Hepatic stellate cell (primary cell): ENCODE results near the gene HSD17B1.
"Not testable (repeated sequence)": the region's sequence is repeated elsewhere in the genome, so short reads cannot be mapped to it uniquely, and the experiment has no call there.

Source experiments
- DNase-seq: peaks from one replicate; pipeline ENCODE4 v3.0.0; 2011; ENCODE audit warnings: low spot score

Gene HSD17B1

GRCh38 chr17:42525221-42525620, 27.5 kb upstream of the HSD17B1 start:
- no peak for DNase-seq

DNA sequence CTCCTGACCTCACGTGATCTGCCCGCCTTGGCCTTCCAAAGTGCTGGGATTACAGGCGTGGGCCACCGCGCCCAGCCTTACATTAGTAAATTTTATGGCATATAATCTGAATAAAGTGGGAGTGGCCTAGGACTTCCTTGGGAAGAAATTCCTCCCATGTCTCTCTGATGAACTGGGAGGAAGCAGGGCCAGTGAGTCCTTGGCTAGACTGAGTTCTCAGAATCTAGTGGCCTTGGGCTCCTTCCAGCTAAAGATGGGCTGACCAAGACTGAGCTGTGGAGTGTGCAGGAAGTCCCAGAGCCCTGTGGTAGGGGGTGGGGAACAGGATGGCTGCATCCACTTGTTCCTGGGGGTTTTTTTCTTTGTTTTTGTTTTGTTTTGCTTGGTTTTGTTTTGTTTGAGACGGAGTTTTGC, 26.7 kb upstream of the HSD17B1 start:
- DNase-seq: peak; percentile 57

DNA sequence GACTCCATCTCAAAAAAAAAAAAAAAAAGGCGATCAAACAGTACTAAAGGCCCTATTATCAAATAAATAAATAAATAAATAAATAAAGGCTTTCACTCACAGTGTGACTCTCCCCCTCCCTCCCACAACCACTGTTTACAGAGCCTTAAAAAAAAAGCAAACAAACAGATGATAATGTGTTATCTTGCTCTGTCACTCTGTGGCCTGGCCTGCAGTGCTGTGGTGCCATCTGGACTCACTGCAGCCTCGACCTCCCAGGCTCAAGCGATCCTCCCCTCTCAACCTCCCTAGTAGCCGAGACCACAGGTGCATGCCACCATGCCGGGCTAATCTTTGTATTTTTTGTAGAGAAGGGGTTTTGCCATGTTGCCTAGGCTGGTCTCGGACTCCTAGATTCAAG, 24.8 kb upstream of the HSD17B1 start:
- no peak for DNase-seq

DNA sequence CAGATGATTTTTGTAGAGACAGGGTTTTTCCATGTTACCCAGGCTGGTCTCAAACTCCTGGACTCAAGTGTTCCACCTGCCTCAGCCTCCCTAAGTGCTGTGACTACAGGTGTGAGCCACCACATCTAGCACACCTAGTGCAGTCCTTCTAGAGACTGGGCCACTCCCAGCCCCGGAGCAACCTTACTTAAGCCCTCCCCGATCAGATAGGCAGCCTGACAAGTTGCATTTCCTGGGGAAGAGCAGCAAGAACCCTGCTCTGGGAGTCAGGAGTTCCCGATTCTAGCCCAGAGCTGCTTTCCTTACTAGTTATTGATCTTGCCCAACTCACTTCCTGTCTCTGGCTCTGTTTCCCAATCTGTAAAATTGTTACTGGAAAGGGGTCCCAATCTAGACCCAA, 23.7 kb upstream of the HSD17B1 start:
- DNase-seq: no peak

DNA sequence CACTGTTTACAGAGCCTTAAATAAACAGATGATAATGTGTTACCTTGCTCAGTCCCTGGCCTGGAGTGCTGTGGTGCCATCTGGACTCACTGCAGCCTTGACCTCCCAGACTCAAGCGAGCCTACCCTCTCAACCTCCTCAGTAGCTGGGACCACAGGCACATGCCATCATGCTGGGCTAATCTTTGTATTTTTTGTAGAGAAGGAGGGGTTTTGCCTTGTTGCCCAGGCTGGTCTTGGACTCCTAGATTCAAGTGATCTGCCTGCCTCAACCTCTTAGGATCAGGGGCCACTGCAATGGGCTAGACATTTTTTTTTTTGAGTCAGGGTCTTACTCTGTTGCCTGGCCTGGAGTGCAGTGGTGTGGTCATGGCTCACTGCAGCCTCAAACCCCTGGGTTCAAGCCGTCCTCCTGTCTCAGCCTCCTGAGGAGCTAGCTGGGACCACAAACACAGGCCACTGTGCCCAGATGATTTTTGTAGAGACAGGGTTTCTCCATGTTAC, 21.7 kb upstream of the HSD17B1 start:
- no peak for DNase-seq

DNA sequence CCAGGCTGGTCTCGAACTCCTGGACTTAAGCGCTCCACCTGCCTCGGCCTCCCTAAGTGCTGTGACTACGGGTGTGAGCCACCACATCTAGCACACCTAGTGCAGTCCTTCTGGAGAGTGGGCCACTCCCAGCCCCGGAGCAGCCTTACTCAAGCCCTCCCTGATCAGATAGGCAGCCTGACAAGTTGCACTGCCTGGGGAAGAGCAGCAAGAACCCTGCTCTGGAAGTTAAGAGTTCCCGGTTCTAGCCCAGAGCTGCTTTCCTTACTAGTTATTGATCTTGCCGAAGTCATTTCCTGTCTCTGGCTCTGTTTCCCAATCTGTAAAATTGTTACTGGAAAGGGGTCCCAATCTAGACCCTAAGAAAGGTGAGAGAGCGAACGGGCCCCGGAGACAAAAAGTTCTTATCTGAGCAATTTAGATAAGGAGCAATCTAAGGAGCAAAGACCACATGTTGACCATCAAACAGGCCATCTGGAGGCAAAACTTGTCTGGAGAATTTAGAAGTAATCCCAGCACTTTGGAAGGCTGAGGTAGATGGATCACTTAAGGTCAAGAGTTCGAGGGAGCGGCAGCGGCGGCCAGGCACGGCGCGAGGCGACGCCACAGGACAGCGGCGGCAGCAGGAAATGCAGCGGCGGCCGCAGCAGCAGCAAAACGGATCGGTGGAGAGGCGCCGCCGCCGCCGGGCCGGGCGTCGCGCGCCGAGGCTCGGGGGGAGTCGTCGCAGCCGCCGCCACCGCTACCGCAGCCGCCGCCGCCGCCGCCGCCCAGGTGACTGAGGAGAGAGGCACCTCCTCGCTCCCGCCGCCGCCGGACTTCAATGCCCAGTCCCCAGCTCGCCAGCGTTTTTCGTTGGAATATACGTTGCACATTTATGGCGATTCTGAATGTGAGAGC, 21.0 kb upstream of the HSD17B1 start:
- DNase-seq: no peak

DNA sequence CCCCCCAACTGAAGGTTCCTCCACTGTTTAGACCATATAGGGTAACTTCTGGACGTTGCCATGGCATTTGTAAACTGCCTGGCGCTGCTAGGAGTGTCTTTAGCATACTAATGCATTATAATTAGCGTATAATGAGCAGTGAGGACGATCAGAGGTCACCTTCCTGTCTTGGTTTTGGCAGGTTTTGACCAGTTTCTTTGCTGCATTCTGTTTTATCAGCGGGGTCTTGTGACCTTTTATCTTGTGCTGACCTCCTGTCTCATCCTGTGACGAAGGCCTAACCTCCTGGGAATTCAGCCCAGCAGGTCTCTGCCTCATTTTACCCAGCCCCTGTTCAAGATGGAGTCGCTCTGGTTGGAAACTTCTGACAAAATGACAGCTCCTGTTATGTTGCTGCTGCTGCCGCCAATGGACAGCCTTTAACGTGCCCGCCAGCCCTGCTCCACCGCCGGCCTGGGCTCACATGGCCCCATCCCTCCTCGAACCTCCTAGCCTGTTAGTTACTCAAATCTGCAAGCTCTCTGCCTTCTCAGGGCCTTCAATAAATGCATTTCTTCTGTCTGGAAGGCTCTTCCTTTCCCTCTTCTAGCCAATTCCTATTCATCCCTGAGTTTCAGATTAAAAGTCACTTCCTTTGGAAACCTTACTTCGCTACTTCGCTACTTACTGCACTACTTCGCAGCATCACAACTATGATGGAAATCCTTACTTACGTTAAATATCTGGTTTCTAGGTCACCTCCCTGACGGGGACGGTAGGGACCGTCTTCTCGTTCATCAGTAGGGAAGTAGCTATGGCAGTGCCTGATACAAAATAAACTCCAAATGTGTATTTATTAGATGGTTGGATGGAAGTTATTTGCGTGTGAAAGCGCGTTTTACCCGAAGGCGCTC, 17.3 kb upstream of the HSD17B1 start:
- DNase-seq: no peak

DNA sequence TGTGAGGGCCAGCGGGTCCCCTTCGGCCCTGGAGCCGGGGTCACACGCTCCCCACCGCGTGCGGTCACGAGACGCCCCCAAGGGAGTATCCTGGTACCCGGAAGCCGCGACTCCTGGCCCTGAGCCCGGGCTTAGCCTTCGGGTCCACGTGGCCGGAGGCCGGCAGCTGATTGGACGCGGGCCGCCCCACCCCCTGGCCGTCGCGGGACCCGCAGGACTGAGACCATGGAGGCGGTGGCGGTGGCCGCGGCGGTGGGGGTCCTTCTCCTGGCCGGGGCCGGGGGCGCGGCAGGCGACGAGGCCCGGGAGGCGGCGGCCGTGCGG, 16.7 kb upstream of the HSD17B1 start, which contains the start of gene NAGLU:
NAGLU (plus strand) TSS at position 194 of the 324 bp plus-strand sequence; CDS start at position 226, 32 bp downstream.
- DNase-seq: peak; percentile 99

DNA sequence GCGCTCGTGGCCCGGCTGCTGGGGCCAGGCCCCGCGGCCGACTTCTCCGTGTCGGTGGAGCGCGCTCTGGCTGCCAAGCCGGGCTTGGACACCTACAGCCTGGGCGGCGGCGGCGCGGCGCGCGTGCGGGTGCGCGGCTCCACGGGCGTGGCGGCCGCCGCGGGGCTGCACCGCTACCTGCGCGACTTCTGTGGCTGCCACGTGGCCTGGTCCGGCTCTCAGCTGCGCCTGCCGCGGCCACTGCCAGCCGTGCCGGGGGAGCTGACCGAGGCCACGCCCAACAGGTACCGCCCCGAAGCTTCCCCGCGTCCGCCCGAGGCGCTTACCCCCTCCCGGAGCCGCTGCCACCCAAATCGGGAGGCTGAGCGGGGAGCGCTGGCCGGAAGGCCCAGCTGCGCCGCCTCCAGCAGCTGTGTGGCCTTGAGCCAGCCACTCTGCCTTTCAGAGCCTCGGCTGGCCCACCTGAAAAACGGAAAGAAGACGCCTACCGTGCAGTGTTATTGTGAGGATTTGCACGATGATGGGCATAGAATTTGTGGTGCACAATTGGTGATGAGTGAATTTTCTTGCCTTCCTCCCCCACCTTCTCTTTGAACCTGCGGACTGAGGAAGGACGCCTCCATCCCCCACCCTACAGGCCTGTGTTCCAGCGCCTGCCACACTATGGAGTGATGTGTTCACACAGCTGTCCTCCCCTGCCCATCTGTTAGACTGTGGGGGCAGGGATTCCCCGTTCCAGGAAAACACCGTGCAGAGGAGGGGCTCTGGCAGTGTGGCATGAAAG, 16.2 kb upstream of the HSD17B1 start:
- peak; percentile 96 for DNase-seq

- DNase-seq: no peak
Measured at GRCh38 chr17:42537156-42537805, 15.4 kb upstream of the HSD17B1 start.

- no peak for DNase-seq
Measured at GRCh38 chr17:42537826-42538451, 14.8 kb upstream of the HSD17B1 start.

- DNase-seq: no peak
Measured at GRCh38 chr17:42538482-42538881, 14.2 kb upstream of the HSD17B1 start.

GRCh38 chr17:42540558-42540957, 12.2 kb upstream of the HSD17B1 start:
- not testable (repeated sequence) for DNase-seq

- no peak for DNase-seq
Measured at GRCh38 chr17:42541041-42541833, 11.5 kb upstream of the HSD17B1 start.

DNA sequence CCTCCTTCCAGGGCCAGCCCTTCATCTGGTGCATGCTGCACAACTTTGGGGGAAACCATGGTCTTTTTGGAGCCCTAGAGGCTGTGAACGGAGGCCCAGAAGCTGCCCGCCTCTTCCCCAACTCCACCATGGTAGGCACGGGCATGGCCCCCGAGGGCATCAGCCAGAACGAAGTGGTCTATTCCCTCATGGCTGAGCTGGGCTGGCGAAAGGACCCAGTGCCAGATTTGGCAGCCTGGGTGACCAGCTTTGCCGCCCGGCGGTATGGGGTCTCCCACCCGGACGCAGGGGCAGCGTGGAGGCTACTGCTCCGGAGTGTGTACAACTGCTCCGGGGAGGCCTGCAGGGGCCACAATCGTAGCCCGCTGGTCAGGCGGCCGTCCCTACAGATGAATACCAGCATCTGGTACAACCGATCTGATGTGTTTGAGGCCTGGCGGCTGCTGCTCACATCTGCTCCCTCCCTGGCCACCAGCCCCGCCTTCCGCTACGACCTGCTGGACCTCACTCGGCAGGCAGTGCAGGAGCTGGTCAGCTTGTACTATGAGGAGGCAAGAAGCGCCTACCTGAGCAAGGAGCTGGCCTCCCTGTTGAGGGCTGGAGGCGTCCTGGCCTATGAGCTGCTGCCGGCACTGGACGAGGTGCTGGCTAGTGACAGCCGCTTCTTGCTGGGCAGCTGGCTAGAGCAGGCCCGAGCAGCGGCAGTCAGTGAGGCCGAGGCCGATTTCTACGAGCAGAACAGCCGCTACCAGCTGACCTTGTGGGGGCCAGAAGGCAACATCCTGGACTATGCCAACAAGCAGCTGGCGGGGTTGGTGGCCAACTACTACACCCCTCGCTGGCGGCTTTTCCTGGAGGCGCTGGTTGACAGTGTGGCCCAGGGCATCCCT, 9.3 kb upstream of the HSD17B1 start:
- DNase-seq: no peak

DNA sequence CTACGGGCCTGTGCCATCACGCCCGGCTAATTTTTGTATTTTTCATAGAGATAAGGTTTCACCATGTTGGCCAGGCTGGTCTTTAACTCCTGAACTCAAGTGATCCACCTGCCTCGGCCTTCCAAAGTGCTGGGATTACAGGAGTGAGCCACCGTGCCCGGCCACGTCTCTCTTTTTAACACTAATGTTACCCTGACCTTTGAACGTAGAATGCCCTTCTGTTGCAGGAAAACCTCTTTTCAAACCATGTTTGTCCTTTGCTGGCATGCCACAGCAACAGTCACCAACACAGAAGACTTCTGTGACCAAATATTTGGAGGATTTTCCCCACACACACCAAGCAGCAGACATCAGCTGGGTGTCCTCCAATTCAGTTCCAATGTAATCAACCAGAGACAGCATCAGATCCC, 7.8 kb upstream of the HSD17B1 start:
- no peak for DNase-seq

GRCh38 chr17:42545755-42546505, 6.8 kb upstream of the HSD17B1 start:
- not testable (repeated sequence) for DNase-seq

GRCh38 chr17:42547001-42547461, 5.7 kb upstream of the HSD17B1 start:
- no peak for DNase-seq
